Activated CD4-positive, CD25-positive, alpha-beta regulatory T cell (primary cell): ENCODE results near the gene STBD1.
"Not testable (repeated sequence)": the region's sequence is repeated elsewhere in the genome, so short reads cannot be mapped to it uniquely, and the experiment has no call there.

ENCODE experiments used
- DNase-seq, 4 experiments: peaks; one replicate each; lab custom pipeline; 2025; lab: John Stamatoyannopoulos, UW

The STBD1 gene

GRCh38 chr4:76283900-76284299 lies 22.6 kb upstream of the STBD1 start:
- DNase-seq: no peak

DNA sequence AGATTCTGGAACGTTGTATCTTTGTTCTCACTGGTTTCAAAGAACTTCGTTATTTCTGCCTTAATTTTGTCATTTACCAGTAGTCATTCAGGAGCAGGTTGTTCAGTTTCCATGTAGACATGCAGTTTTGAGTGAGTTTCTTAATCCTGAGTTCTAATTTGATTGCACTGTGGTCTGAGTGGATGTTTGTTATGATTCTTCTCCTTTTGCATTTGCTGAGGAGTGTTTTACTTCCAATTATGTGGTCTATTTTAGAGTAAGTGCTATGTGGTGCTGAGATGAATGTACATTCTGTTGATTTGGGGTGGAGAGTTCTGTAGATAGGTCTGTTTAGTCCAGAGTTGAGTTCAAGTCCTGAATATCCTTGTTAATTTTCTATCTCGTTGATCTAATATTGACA lies 18.7 kb upstream of the STBD1 start:
- not testable (repeated sequence) for DNase-seq

- DNase-seq: no peak
These were observed 13.8 kb upstream of the STBD1 start for GRCh38 chr4:76292730-76293129.

GRCh38 chr4:76293772-76294171 lies 12.8 kb upstream of the STBD1 start:
- DNase-seq: no peak

DNA sequence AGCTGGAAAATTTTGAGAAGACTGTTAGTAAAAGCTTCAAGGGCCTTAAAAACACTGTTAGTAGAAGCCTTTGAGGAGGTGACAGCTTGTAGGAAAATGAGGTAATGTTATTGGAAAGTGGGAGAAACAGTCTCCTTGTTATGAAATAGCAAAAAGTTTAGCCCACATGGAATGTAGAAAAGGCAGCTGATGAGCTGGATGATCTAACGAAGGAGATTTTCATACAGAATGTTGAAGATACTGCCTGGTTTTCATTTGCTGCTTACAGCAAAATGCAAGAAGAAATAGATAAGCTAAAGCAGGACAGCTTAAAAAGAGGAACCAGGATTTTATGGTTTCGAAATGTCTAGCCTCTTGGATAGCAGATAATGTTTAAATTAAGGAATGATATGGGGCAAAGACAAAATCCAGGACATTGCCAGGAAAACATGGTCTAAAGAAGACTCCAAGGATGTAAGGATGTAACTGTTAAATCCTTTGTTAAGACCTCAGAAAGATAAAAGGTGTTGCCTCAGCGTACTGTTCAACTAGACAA lies 10.2 kb upstream of the STBD1 start:
- no peak for DNase-seq

- DNase-seq: no peak
These were observed 8.3 kb upstream of the STBD1 start for GRCh38 chr4:76298227-76298626.

DNA sequence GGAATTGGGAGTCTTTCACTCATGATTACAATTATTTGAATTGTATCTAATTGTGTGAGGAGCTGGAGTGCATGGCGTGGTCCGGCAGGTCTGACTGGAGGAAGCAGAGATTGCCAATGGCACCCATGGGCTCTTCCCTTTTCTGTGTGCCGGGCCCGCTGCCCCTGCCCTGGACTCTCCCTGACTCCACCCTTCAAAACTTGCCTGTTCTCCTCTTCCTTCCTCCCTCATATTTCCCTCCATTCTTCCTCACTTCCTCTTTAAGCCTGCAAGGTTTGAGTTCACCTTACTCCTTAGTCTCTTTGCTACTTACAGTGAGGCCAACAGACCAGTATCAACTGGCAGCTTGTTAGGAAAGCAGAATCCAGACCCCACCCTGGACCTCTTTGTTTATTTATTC lies 6.5 kb upstream of the STBD1 start:
- no peak for DNase-seq

GRCh38 chr4:76301068-76301774 lies 5.3 kb upstream of the STBD1 start:
- no peak for DNase-seq

- DNase-seq: no peak
These were observed 4.8 kb upstream of the STBD1 start for GRCh38 chr4:76301775-76302162.

- no peak for DNase-seq
These were observed 3.6 kb upstream of the STBD1 start for GRCh38 chr4:76302826-76303438.

- DNase-seq: no peak
These were observed 1.4 kb upstream of the STBD1 start for GRCh38 chr4:76305033-76305687.

- DNase-seq: no peak
These were observed 538 bp downstream of the STBD1 start for GRCh38 chr4:76306882-76307659.

- DNase-seq: no peak
These were observed 1.1 kb downstream of the STBD1 start for GRCh38 chr4:76307660-76308014.

- DNase-seq: no peak
These were observed 2.0 kb downstream of the STBD1 start for GRCh38 chr4:76308548-76308947.

DNA sequence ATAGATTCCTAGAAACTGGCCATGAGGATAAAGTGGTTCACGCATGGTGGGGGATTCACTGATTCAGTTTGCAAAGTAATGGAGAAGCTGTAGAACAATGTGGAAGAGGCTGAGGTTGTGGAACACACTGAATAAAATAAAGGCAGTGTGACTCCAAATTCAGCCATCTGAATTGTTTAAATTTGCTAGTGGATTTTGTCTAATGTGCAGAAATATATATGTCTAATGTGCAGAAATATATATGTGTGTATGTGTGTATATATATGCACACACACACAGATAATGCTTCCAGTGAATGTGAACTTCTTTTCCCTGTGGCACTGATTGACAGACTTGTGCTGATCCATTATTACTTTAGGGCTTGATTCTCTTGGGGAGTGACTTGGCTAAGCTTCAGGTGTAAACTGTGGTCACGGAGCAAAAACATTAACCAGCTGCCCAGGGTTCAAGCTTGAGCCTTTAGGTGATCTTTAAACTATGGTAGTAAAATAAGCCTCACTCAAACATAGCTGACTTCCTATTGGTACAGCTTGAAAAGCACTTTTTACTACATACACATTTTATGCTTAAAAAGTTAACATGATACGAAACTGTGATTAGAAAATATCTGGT lies 3.5 kb downstream of the STBD1 start:
- DNase-seq: no peak

DNA sequence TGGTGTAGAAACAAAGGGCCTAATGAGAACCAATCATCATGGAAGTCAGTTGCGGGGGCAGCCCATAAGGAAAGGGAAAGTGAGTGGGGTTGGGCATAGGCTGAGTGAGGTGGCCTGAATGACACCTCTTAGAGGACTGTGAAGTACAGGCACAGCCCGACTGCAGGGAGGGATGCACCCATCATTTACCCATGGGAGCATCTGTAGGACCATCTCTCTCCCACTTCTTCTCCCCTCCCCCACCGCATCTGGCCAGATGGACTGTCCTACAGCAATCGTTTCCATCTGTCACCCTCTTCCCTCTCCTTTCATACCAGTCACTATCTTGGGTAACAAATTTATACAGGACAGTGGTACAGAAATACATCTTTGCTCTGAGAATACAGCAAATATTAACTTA lies 4.2 kb downstream of the STBD1 start:
- no peak for DNase-seq

DNA sequence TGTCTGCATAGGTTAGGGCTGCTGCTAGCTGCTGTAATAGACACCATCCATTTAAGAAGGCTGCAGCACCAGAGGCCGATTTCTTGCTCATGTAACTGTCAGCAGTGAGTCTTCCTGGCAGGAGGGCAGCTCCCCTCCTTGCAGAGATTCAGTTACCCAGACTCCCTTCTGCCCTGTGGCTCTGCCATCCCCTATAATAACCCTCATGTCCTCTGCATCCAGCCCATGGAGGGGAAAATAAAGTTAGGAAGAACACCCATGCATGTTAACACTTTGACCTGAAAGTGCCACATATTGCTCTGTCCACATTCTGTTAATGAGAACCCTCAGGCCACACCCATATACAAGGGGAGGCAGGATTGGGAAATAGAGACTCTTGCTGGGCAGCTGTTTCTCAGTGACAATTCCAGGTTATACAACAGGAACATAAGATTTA lies 5.4 kb downstream of the STBD1 start:
- DNase-seq: no peak

GRCh38 chr4:76312457-76312856 lies 5.9 kb downstream of the STBD1 start:
- DNase-seq: no peak

GRCh38 chr4:76313547-76313946 lies 7.0 kb downstream of the STBD1 start:
- DNase-seq: no peak

GRCh38 chr4:76315267-76315918 lies 8.9 kb downstream of the STBD1 start:
- DNase-seq: no peak

GRCh38 chr4:76316131-76316530 lies 9.6 kb downstream of the STBD1 start:
- DNase-seq: no peak

GRCh38 chr4:76322236-76322635 lies 15.7 kb downstream of the STBD1 start:
- DNase-seq: no peak
